HL-60 (cell line): ENCODE data around the gene TRPM6.

Source experiments
- POLR2AphosphoS5 ChIP-seq: IDR thresholded peaks from 2 replicates; pipeline ENCODE4 v1.6.1; 2012; ENCODE audit warnings: low read depth
- TF ChIP-seq, protein P1 (sequence below): IDR thresholded peaks from one replicate; pipeline ENCODE4 v1.5.1; 2011; ENCODE audit warnings: low read length, control low read depth, inconsistent platforms; ENCODE audit not compliant: insufficient read depth

DNA sequence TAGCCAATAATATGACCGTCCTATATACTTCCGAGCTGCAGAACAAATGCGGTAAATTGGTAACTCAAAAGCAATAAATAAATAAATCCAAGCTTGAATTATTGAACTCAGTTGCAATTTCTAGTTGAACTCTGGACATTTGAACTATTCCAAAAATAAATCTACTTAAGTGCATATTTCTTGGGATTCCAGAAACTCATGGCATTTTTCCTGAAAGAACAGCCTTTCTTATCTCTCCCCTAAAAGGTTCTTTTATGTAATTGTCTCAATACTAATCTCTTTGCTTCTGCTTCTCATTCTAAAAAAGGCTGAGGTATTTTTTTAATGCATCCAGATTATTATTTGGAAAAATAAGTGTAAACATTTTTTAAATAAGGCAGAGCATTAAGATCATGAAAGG, 131.7 kb downstream of the TRPM6 start:
- TF ChIP-seq, protein P1, sequence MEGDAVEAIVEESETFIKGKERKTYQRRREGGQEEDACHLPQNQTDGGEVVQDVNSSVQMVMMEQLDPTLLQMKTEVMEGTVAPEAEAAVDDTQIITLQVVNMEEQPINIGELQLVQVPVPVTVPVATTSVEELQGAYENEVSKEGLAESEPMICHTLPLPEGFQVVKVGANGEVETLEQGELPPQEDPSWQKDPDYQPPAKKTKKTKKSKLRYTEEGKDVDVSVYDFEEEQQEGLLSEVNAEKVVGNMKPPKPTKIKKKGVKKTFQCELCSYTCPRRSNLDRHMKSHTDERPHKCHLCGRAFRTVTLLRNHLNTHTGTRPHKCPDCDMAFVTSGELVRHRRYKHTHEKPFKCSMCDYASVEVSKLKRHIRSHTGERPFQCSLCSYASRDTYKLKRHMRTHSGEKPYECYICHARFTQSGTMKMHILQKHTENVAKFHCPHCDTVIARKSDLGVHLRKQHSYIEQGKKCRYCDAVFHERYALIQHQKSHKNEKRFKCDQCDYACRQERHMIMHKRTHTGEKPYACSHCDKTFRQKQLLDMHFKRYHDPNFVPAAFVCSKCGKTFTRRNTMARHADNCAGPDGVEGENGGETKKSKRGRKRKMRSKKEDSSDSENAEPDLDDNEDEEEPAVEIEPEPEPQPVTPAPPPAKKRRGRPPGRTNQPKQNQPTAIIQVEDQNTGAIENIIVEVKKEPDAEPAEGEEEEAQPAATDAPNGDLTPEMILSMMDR, result no peak
- TF ChIP-seq POLR2AphosphoS5, result no peak
